Measurements from ENCODE around the gene RAX2.
"Not testable (repeated sequence)": the region's sequence is repeated elsewhere in the genome, so short reads cannot be mapped to it uniquely, and the experiment has no call there.

RAX2 gene

GRCh38 chr19:3761382-3762129 is 10.5 kb downstream of the RAX2 start, which contains the start of gene APBA3:
Gene APBA3, minus strand, starts transcription at chr19:3761692. Its CDS starts 1,428 bp downstream, at chr19:3760264.
- peak; percentile 94 to 98 for DNase-seq (ENCODE audit: low read depth in 1 of 2, low spot score in 1 of 2)

DNA sequence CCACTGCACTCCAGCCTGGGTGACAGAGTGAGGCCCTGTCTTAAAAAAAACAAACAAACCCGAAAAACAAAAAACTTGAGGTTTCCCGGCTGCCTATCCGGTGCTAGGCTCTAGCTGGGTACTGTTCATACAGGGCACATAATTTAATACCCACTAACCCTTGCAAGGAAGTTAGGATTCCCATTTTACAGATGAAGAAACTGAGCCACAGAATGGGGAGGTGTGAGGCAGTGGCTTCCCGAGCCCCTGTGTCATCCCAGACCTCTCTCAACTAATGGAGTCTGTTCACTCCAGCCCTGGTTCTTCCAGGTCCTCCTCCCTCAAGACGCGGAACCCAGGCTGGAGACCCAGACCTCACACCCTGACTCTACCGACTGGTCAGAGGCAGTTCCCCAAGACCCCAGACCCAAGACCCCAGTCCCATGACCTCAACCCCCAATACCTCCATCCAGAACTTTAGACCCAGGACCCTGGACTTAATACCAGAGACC is 11.1 kb downstream of the RAX2 start:
- DNase-seq (ENCODE audit: low read depth in 1 of 2, low spot score in 1 of 2) = no peak

DNA sequence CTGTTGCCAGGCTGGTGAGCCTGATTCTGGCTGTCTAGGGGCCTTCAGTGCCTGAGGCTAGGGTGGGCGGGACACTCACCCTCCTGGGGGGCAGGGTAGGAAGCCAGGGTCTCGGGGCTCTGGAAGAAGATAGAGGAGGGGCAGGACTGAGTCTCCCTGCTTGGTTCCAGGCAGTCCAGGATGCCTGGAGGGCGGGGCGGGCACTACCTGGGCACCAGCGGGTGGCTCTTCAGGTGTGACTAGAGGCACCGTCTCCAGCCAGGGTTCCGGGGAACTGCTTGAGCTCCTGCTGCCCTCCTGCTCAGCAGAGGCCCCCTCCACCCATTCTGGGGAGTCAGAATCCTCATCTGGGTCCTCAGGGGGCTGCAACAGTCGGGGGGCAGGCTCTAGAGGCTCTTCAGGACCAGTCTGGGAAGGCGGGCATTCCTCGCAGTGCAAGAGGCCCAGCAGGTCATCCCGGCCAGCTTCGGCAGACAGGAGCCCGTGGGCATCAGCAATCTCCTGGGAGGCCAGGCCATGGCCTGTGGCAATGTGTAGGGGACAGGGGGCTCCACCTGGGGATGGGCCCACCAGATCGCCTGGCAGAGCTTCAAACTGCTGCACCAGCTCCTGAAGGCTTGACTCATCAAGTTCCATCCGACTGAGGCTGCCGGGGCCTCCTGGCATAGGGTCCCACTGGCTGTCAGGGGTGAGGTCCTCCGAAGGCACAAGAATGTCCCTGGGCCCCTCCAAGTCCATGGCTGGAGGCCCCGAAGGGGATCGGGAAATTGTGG is 12.4 kb downstream of the RAX2 start:
- no peak for DNase-seq (ENCODE audit: low read depth in 1 of 2, low spot score in 1 of 2)

GRCh38 chr19:3758297-3758696 is 13.7 kb downstream of the RAX2 start:
- DNase-seq (ENCODE audit: low read depth in 1 of 2, low spot score in 1 of 2) = not testable (repeated sequence)

- not testable (repeated sequence) for DNase-seq (ENCODE audit: low read depth in 1 of 2, low spot score in 1 of 2)
Measured at GRCh38 chr19:3757705-3758104, 14.3 kb downstream of the RAX2 start.

- no peak for DNase-seq (ENCODE audit: low read depth in 1 of 2, low spot score in 1 of 2)
Measured at GRCh38 chr19:3753631-3754410, 18.2 kb downstream of the RAX2 start.

DNA sequence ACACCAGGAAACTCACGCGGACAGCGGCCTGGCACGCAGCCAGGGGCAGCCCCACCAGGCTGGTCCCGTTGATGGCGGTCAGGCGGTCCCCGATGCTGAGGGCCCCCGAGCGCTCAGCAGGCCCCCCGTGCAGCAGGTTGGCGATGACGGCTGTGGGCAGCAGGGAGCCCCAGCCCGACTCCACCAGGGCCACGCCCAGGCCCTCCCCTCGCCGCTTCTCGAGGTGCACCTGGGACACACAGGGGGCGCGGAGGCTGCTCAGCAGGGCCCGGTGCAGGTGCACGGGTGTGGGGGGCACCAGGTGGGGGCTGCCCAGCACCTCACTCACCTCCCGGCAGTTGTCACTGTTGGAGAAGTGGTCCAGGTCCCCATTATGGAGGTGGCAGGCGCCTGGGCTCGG is 19.5 kb downstream of the RAX2 start:
- no peak for DNase-seq (ENCODE audit: low read depth in 1 of 2, low spot score in 1 of 2)

DNA sequence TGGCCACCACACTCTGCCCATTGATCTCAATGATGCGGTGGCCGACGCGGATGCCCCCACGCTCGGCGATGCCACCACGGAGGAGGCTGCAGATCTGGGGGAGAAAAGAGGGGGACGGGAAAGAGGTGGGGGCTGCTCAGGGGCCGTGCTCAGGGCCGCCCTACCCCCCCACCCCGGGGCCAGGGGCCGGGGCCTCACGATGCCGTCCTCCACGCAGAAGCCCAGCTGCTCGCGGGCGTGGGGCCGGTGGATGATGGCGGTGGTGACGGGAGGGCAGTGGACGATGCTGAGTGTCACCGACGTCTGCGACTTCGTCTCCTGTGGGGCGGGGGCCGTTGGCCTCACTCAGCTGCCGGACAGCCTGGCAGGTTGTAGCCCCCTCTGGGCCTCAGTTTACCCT is 20.8 kb downstream of the RAX2 start:
- DNase-seq (ENCODE audit: low read depth in 1 of 2, low spot score in 1 of 2) = no peak

DNA sequence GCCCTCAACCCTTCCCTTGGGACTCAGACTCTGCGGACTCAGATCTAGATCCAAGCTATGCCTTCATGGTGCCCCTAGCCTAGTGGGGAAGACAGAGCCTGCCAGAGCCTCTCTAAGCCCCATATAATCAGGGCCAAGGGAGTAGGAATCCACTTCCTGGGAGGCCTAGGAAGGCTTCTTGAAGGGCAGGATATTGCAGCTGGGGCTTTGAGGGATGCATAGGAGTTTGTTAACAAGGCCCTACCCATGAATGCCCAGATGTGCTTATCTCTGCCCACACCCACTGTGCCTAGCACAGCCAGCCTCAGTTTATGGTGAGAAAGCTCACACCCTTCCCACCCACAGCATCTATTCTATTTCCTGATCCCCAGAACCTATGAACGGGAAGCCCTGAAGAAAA is 21.8 kb downstream of the RAX2 start:
- no peak for DNase-seq (ENCODE audit: low read depth in 1 of 2, low spot score in 1 of 2)

DNA sequence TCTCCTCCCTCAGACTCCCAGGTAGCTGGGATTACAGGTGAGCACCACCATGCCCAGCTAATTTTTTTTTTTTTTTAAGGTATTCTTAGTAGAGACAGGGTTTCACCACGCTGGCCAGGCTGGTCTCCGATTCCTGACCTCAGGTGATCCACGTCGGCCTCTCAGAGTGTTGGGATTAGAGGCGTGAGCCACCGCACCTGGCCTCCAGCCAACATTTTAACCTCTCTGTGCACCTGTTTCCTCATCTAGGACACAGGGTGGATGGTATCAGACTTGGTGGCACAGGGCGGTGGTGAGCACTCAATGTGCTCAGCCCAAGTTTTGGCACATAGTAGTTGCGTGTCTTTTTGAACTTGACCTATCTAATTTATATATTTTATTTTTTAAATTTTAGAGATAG is 23.1 kb downstream of the RAX2 start:
- no peak for DNase-seq (ENCODE audit: low read depth in 1 of 2, low spot score in 1 of 2)

DNA sequence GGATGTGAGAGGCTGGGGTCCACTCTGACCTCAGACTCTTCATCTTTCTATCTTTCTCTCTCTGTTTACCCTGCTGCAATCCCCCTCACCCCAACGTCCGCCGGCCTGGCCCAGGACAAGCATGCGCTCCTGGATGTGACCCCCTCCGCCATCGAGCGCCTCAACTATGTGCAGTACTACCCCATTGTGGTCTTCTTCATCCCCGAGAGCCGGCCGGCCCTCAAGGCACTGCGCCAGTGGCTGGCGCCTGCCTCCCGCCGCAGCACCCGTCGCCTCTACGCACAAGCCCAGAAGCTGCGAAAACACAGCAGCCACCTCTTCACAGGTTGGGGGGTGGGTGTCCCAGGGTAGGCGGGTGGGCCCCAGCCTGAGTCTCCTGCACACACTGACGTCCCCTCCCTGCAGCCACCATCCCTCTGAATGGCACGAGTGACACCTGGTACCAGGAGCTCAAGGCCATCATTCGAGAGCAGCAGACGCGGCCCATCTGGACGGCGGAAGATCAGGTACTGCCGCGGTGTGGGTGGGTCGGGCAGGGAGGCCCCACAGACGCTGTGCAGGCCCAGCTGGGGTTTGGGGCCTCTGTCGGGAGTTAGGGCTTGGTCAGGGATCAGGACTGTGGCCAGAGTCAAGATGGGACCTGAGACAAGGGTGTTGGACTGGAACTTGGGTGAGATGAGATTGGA is 25.5 kb downstream of the RAX2 start:
- no peak for DNase-seq (ENCODE audit: low read depth in 1 of 2, low spot score in 1 of 2)

- no peak for DNase-seq (ENCODE audit: low read depth in 1 of 2, low spot score in 1 of 2)
Measured at GRCh38 chr19:3745363-3746045, 26.5 kb downstream of the RAX2 start.

DNA sequence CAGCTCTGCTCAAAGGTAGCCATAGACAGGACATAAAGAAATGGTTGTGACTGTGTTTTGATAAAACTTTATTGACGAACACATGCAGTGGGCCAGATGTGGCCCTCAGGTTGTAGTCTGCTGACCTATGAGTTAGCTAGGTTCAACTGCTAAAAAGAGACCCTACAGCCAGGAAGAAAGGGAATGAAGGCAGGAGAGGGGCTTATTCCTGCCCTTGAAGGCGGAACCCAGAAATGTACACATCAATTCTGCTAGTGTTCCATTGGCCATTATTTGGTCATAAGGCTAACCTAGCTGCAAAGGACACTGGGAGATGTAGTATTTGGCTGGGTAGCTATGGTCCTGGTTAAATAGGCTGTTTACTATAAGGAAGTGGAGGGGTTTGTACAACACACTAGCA is 28.5 kb downstream of the RAX2 start:
- DNase-seq (ENCODE audit: low read depth in 1 of 2, low spot score in 1 of 2) = no peak

DNA sequence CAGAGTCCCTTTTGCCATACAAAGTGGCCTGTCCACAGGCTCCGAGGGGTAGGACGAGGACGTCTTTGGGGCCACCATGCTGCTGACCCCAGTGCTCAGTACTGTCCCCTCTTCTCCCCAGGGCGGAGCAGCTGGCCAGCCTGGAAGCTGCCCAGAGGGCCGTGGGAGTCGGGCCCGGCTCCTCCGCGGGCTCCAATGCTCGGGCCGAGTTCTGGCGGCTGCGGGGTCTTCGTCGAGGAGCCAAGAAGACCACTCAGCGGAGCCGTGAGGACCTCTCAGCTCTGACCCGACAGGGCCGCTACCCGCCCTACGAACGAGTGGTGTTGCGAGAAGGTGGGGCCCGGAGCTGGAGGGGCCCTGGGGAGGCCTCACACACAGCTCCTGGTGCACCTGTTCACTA is 31.6 kb downstream of the RAX2 start:
- DNase-seq (ENCODE audit: low read depth in 1 of 2, low spot score in 1 of 2) = no peak

DNA sequence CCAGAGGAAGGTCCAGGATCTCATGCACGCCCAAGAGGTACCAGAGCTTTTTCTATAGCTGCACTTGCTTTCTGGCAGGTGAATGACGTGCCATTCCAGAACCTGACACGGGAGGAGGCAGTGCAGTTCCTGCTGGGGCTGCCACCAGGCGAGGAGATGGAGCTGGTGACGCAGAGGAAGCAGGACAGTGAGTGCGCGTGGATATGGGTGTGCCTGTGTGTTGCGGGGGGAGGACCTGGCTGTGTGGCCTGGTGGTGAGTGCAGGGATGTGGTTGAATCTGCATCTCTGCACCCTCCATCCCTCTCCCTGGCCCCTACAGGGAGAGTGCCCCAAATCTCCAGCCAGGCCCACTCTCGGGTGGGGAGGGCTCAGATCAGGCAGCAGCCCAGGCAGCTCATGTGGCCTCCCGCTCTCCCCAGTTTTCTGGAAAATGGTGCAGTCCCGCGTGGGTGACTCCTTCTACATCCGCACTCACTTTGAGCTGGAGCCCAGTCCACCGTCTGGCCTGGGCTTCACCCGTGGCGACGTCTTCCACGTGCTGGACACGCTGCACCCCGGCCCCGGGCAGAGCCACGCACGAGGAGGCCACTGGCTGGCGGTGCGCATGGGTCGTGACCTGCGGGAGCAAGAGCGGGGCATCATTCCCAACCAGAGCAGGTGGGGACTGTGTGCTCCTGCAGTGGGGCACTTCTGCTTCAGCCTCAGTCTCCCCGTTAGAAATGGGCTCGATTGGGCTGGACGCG is 33.4 kb downstream of the RAX2 start:
- no peak for DNase-seq (ENCODE audit: low read depth in 1 of 2, low spot score in 1 of 2)

DNA sequence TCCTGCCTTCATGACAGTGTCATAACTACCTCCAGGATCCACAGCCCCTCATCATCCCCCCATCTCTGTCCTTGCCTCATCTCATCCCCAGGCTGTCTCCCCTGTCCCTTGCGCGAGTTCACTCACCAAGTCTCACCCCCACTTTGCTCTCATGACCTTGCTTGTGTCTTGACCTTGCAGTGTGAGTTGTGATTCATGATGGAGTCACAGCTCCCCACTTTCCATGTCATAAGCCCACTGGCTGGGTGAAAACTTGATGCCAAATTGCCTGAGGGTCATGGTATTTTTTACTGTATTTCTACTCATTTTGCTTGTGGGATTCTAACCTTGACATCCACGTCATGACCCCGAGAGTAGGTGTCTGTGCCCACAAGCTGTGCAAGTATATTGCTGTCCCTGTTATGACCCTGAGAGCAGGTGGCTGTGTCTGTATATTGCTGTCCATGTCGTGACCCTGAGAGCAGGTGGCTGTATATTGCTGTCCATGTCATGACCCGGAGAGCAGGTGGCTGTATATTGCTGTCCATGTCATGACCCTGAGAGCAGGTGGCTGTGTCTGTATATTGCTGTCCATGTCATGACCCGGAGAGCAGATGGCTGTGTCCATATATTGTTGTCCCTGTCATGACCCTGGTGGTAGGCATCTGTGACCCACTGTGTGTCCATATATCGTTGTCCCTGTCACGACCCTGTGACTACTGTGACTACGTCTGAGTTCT is 34.4 kb downstream of the RAX2 start:
- DNase-seq (ENCODE audit: low read depth in 1 of 2, low spot score in 1 of 2) = no peak

GRCh38 chr19:3736106-3736724 is 35.8 kb downstream of the RAX2 start:
- no peak for DNase-seq (ENCODE audit: low read depth in 1 of 2, low spot score in 1 of 2)

DNA sequence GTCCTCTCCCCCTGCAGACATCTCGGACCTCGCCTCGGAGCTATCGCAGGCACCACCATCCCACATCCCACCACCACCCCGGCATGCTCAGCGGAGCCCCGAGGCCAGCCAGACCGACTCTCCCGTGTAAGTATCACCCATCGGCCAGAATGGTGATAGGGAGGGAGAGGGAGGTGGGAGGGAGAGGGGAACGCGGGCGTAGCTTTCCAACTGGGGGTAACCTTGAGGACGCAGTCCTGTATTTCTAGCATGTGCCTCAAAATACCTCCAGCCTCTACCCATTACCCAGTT is 37.8 kb downstream of the RAX2 start:
- DNase-seq (ENCODE audit: low read depth in 1 of 2, low spot score in 1 of 2) = no peak
